Common myeloid progenitor, CD34-positive (primary cell): ENCODE data around the gene EIF3B.
"Not testable (repeated sequence)": the region's sequence is repeated elsewhere in the genome, so short reads cannot be mapped to it uniquely, and the experiment has no call there.

ENCODE experiments used
- CTCF ChIA-PET: fragments of 350-600 bp; sonication (Branson Sonifier 250); formaldehyde crosslinking; loops from one replicate; lab custom pipeline; 2021; ENCODE audit warnings: antibody characterized with exemption; lab: Charles Lee
- POLR2A ChIA-PET: fragments of 350-600 bp; sonication (Branson Sonifier 250); formaldehyde crosslinking; loops from one replicate; lab custom pipeline; 2021; ENCODE audit warnings: antibody characterized with exemption; lab: Charles Lee
- DNase-seq, 3 donors: peaks; one replicate each; pipeline versions ENCODE4 v3.0.0 to v3.0.0-alpha.2; 2013
- H3K27ac ChIP-seq, 2 experiments: 1 replicate in 1 of 2; 2 replicates in 1 of 2; pipeline ENCODE4 v1.7.0; 2013; ENCODE audit warnings: inconsistent platforms in 2 of 2, low read length in 2 of 2, mild to moderate bottlenecking in 2 of 2, low read depth in 1 of 2, moderate library complexity in 1 of 2; ENCODE audit not compliant: severe bottlenecking in 2 of 2, insufficient read depth in 1 of 2, poor library complexity in 1 of 2
- H3K27me3 ChIP-seq, 5 experiments: replicated peaks in 2 of 5; 1 replicate in 3 of 5; 2 replicates in 2 of 5; pipeline versions ENCODE4 v1.6.1 to v1.7.0; 2013; ENCODE audit warnings: low read length in 4 of 5, mild to moderate bottlenecking in 2 of 5, moderate library complexity in 2 of 5, inconsistent platforms in 1 of 5; ENCODE audit not compliant: insufficient read depth in 5 of 5, control insufficient read depth in 4 of 5
- H3K36me3 ChIP-seq, 4 experiments: 1 replicate in 2 of 4; 2 replicates in 2 of 4; pipeline versions ENCODE4 v1.6.1 to v1.7.0; 2013; ENCODE audit warnings: low read length in 3 of 4, control low read depth in 1 of 4, mild to moderate bottlenecking in 1 of 4; ENCODE audit not compliant: control insufficient read depth in 4 of 4, insufficient read depth in 4 of 4
- H3K4me1 ChIP-seq, 4 experiments: 1 replicate in 3 of 4; 2 replicates in 1 of 4; pipeline versions ENCODE4 v1.6.1 to v1.7.1; 2013; ENCODE audit warnings: low read length in 3 of 4, mild to moderate bottlenecking in 3 of 4, control low read depth in 1 of 4, inconsistent platforms in 1 of 4, moderate library complexity in 1 of 4; ENCODE audit not compliant: control insufficient read depth in 4 of 4, insufficient read depth in 4 of 4; ENCODE audit errors: control extremely low read depth in 1 of 4
- H3K4me3 ChIP-seq, 7 experiments: 1 replicate in 4 of 7; 2 replicates in 3 of 7; pipeline versions ENCODE4 v1.5.1 to v1.7.0; 2013; ENCODE audit warnings: mild to moderate bottlenecking in 7 of 7, low read length in 6 of 7, moderate library complexity in 6 of 7, inconsistent platforms in 2 of 7, low read depth in 2 of 7, control low read depth in 1 of 7; ENCODE audit not compliant: insufficient read depth in 4 of 7, control insufficient read depth in 1 of 7; ENCODE audit errors: extremely low read depth in 1 of 7
- H3K9me3 ChIP-seq, 5 experiments: 1 replicate in 4 of 5; 2 replicates in 1 of 5; pipeline versions ENCODE4 v1.6.1 to v1.7.1; 2013; ENCODE audit warnings: low read length in 4 of 5, mild to moderate bottlenecking in 2 of 5, inconsistent platforms in 1 of 5, low read depth in 1 of 5, moderate library complexity in 1 of 5; ENCODE audit not compliant: control insufficient read depth in 4 of 5, insufficient read depth in 2 of 5; ENCODE audit errors: control extremely low read depth in 1 of 5
- WGBS: methylation state at CpG from one replicate; pipeline ENCODE4 v1.1.5; 2013; ENCODE audit not compliant: insufficient coverage; 5-methylcytosine and 5-hydroxymethylcytosine counted together

The EIF3B gene

DNA sequence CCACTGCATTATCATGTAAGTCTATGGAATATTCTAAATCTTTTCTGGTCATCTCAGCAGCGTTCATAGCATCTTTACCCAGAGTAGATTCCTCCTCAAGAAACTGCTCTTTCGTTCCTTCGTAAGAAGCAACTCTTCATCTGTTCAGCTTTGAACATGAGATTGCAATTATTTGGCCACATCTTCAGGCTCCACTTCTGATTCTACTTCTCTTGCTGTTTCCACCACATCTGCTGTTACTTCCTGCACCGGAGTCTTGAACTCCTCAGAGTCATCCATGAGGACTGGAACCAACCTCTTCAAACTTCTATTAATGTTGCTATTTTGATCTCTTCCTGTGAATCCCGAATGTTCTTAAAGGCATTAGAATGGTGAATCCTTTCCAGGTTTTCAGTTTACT lies 61.4 kb downstream of the EIF3B start:
- Histone ChIP-seq H3K27ac (peak overlapping the region; percentile 6 to 60), H3K36me3 (peaks cover 5 to 10% (median 7%) of the 10 kb centered on the region in 4 experiments), H3K4me3 (peak overlapping the region in 1 of 7 experiments; percentile 25), H3K4me1 (peaks cover 23 to 67% (median 50%) of the 10 kb centered on the region in 4 experiments), H3K9me3 (no peaks in the 10 kb centered on the region), H3K27me3 (no peaks in the 10 kb centered on the region)
- ChIA-PET CTCF (interaction anchor here (1.3 to 3.7 kb wide), 2 partner anchors 9 to 16 kb away, joined by 8 to 24 read pairs; no protein-coding TSS in a partner anchor), POLR2A (interaction anchor here (1.2 kb wide), 1 partner anchor 13 kb away, joined by 3 read pairs; no protein-coding TSS in a partner anchor)
- DNase-seq = peak in 2 of 3 donors; percentile 78 to 85
- 8% methylated on average over 5 of the region's 5 CpGs for WGBS

DNA sequence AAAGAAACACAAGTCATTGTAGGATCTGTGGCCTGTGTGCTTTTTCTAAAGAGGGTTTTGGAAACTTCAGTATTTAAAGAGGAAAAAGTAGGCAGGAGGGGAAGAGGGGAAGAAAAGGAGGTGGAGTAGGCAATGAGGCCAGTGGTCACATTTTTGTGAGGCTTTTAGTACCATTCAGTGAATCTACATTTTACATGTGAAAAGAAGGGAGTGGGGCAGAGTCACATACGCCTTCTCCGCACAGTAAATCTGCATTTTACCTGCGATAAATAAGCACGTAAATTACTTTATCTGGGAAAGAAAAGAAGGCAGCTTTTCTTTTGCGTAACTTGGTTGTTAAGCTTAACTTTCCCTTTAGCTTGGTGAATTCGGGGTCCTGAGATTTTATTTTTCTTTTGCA lies 62.0 kb downstream of the EIF3B start:
- DNase-seq = no peak
- H3K4me3 ChIP-seq = no peak overlapping the region
- no peaks in the 10 kb centered on the region for H3K9me3 ChIP-seq
- ChIA-PET CTCF (interaction anchor here (0.9 to 3.7 kb wide), 3 partner anchors 9 to 15 kb away, joined by 3 to 24 read pairs (median 8); no protein-coding TSS in a partner anchor), POLR2A (interaction anchor here (1.2 kb wide), 1 partner anchor 14 kb away, joined by 3 read pairs; no protein-coding TSS in a partner anchor)
- H3K27me3 ChIP-seq = no peaks in the 10 kb centered on the region
- H3K36me3 ChIP-seq = peaks cover 5 to 10% (median 7%) of the 10 kb centered on the region in 4 experiments
- WGBS = 96% methylated on average over 5 of the region's 6 CpGs
- H3K27ac ChIP-seq = peak overlapping the region; percentile 6 to 60
- peaks cover 20 to 65% (median 44%) of the 10 kb centered on the region in 4 experiments for H3K4me1 ChIP-seq

DNA sequence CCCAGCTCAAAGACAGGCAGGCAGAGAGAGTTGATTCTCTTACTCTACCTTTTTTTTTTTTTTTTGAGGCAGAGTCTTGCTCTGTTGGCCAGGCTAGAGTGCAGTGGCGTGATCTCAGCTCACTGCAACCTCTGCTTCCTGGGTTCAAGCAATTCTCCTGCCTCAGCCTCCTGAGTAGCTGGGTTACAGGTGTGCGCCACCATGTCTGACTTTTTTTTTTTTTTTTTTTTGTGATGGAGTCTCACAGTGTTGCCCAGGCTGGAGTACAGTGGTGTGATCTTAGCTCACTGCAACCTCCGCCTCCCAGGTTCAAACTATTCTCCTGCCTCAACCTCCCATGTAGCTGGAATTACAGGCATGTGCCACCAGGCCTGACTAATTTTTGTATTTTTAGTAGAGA lies 62.6 kb downstream of the EIF3B start:
- H3K27me3 ChIP-seq, H3K9me3 ChIP-seq, H3K36me3 ChIP-seq, DNase-seq, H3K4me3 ChIP-seq: not testable (repeated sequence)
- H3K27ac ChIP-seq = peak overlapping the region in 1 of 2 experiments; percentile 5
- H3K4me1 ChIP-seq = peaks cover 15 to 63% (median 39%) of the 10 kb centered on the region in 4 experiments
- WGBS = 100% methylated on average over 1 of the region's 3 CpGs
- ChIA-PET POLR2A (interaction anchor here (0.7 kb wide), 1 partner anchor 19 kb away, joined by 4 read pairs; no protein-coding TSS in a partner anchor), CTCF (interaction anchor here (0.9 to 3.7 kb wide), 4 partner anchors 9 to 35 kb away, joined by 3 to 24 read pairs (median 6); no protein-coding TSS in a partner anchor)

DNA sequence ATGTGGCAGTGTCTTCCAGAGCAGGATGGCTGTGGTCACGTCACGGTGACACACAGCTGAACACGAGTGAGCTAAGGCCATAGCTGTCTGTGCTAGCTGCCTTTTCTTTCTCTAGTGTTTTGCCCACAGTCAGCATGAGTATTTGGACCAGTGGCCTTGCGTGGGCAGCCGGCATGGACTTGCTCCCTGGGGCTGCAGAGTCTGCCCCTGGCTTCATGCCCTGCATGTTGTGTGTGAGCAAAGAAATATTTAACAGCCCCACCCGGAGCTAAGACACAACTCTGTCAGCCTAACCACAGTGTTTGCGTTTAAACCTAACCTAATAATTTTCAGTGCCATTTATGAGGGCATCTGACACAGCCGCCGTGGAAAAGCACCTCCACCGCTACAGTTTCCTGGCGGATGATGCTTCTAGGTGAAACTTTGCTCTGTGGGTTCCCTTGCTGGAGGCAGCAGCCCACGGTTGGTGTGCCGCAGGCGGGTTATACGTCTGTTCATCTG lies 63.4 kb downstream of the EIF3B start:
- peak in 2 of 3 donors; percentile 82 to 86 for DNase-seq
- Histone ChIP-seq H3K36me3 (peaks cover 5 to 8% (median 7%) of the 10 kb centered on the region in 4 experiments), H3K27ac (no peak overlapping the region), H3K4me3 (no peak overlapping the region), H3K4me1 (peaks cover 10 to 55% (median 31%) of the 10 kb centered on the region in 4 experiments), H3K9me3 (no peaks in the 10 kb centered on the region), H3K27me3 (no peaks in the 10 kb centered on the region)
- ChIA-PET POLR2A (interaction anchor here (0.7 kb wide), 1 partner anchor 20 kb away, joined by 4 read pairs; no protein-coding TSS in a partner anchor), CTCF (interaction anchor here (0.9 to 3.7 kb wide), 4 partner anchors 9 to 34 kb away, joined by 3 to 24 read pairs (median 4); partner anchors contain the start of gene CHST12)
- 53% methylated on average over 13 of the region's 15 CpGs for WGBS

- POLR2A ChIA-PET = no interaction called here
- WGBS = 98% methylated on average over 4 of the region's 7 CpGs
- H3K36me3 ChIP-seq = peaks cover 8 to 14% (median 10%) of the 10 kb centered on the region in 4 experiments
Measured at GRCh38 chr7:2420216-2420933, 65.7 kb downstream of the EIF3B start.

DNA sequence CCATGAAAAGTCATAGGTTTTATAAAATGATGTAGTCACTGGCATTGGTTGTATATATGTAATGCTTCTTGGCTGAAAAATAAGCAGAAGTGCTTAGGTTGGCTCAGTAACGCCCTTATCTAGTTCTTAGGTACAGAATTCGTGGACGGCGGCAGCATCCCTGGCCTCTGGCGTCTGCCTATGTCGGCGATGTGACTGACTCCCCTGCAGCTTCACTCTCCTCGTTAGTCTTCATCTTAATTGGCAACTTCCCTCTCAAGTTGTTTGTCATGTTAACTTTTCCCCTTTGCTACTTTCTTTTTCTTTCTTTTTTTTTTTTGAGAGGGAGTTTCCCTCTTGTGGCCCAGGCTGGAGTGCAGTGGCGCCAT lies 67.3 kb downstream of the EIF3B start:
- ChIA-PET CTCF (interaction anchor here (0.7 to 6.0 kb wide), 5 partner anchors 10 to 1208 kb away, joined by 3 to 19 read pairs (median 12); no protein-coding TSS in a partner anchor), POLR2A (interaction anchor here (0.7 to 0.8 kb wide), 3 partner anchors 12 to 38 kb away, joined by 3 to 8 read pairs (median 4); no protein-coding TSS in a partner anchor)
- Histone ChIP-seq H3K4me1 (peaks cover 1 to 23% (median 13%) of the 10 kb centered on the region in 4 experiments), H3K9me3 (no peaks in the 10 kb centered on the region), H3K27me3 (no peaks in the 10 kb centered on the region), H3K27ac (no peak overlapping the region), H3K4me3 (no peak overlapping the region), H3K36me3 (peaks cover 8 to 19% (median 12%) of the 10 kb centered on the region in 4 experiments)
- DNase-seq = peak in 2 of 3 donors; percentile 72 to 83
- WGBS = 55% methylated on average over 7 of the region's 9 CpGs

More at GRCh38 chr7:2420216-2420933, 65.7 kb downstream of the EIF3B start:
- H3K4me1 ChIP-seq = peaks cover 10 to 37% (median 26%) of the 10 kb centered on the region in 4 experiments
- no peaks in the 10 kb centered on the region for H3K27me3 ChIP-seq
- H3K27ac ChIP-seq = no peak overlapping the region
- CTCF ChIA-PET = interaction anchor here (0.7 to 6.0 kb wide), 5 partner anchors 8 to 59 kb away, joined by 3 to 19 read pairs (median 4); no protein-coding TSS in a partner anchor
- H3K9me3 ChIP-seq = no peaks in the 10 kb centered on the region
- no peak for DNase-seq
- no peak overlapping the region for H3K4me3 ChIP-seq
